Measurements from ENCODE around the gene MRPL1.
"Not testable (repeated sequence)": the region's sequence is repeated elsewhere in the genome, so short reads cannot be mapped to it uniquely, and the experiment has no call there.

Gene MRPL1

GRCh38 chr4:77982900-77983540 lies 120.4 kb downstream of the MRPL1 start:
- DNase-seq (ENCODE audit: low spot score) = not testable (repeated sequence)

- not testable (repeated sequence) for DNase-seq (ENCODE audit: low spot score)
These were observed 121.1 kb downstream of the MRPL1 start for GRCh38 chr4:77983612-77984311.

- DNase-seq (ENCODE audit: low spot score) = no peak
These were observed 127.3 kb downstream of the MRPL1 start for GRCh38 chr4:77989968-77990367.

- DNase-seq (ENCODE audit: low spot score) = no peak
These were observed 127.8 kb downstream of the MRPL1 start for GRCh38 chr4:77990456-77990855.

GRCh38 chr4:77990904-77991358 lies 128.3 kb downstream of the MRPL1 start:
- no peak for DNase-seq (ENCODE audit: low spot score)

GRCh38 chr4:77992581-77992980 lies 130.0 kb downstream of the MRPL1 start:
- DNase-seq (ENCODE audit: low spot score) = no peak

- no peak for DNase-seq (ENCODE audit: low spot score)
These were observed 131.6 kb downstream of the MRPL1 start for GRCh38 chr4:77994194-77994721.

- DNase-seq (ENCODE audit: low spot score) = no peak
These were observed 133.4 kb downstream of the MRPL1 start for GRCh38 chr4:77996076-77996475.

- no peak for DNase-seq (ENCODE audit: low spot score)
These were observed 138.9 kb downstream of the MRPL1 start for GRCh38 chr4:78001531-78001930.

GRCh38 chr4:78002260-78002659 lies 139.6 kb downstream of the MRPL1 start:
- no peak for DNase-seq (ENCODE audit: low spot score)

Data from CD4-positive, alpha-beta T cell treated with Interleukin-15 for 4 hours (primary cell).